MCF 10A (cell line): Measurements from ENCODE around the gene AATK. TPM values are rescaled to one million over a fixed set of nuclear protein-coding genes. Genes with fewer than 3 reads are reported as not detected.

Experiments
- BruUV-seq: library from RNA; stranded (reverse); fragments of 400-500 nt; replicated peaks from 2 replicates; lab custom pipeline; 2021; lab: Mats Ljungman, UMichigan
- CTCF ChIA-PET: fragments of 300-600 bp; sonication (Branson Sonifier 250); formaldehyde crosslinking; extraction: SDS; loops from one replicate; lab custom pipeline; 2021; ENCODE audit warnings: antibody characterized with exemption, inconsistent platforms; lab: Yijun Ruan, JAX
- POLR2A ChIA-PET: fragments of 300-600, 350-650 bp; sonication (Branson Sonifier 250); formaldehyde crosslinking; extraction: SDS; loops from one replicate; lab custom pipeline; 2020; ENCODE audit warnings: antibody characterized with exemption, inconsistent platforms; lab: Yijun Ruan, JAX
- DNase-seq: peaks from one replicate; pipeline ENCODE4 v3.0.0-alpha.2; 2018; ENCODE audit not compliant: unreplicated experiment
- H3K27ac Mint-ChIP-seq: one replicate; pipeline ENCODE4 v1.8.0; 2022; ENCODE audit warnings: mild to moderate bottlenecking, low read depth, mixed read lengths; ENCODE audit not compliant: unreplicated experiment
- H3K27me3 Mint-ChIP-seq: one replicate; pipeline ENCODE4 v1.8.0; 2022; ENCODE audit warnings: mixed read lengths; ENCODE audit not compliant: insufficient read depth, unreplicated experiment
- H3K36me3 Mint-ChIP-seq: one replicate; pipeline ENCODE4 v1.8.0; 2022; ENCODE audit warnings: mild to moderate bottlenecking, moderate library complexity, mixed read lengths; ENCODE audit not compliant: insufficient read depth, unreplicated experiment
- H3K4me1 Mint-ChIP-seq: one replicate; pipeline ENCODE4 v1.8.0; 2022; ENCODE audit warnings: mixed read lengths; ENCODE audit not compliant: insufficient read depth, unreplicated experiment
- H3K4me3 Mint-ChIP-seq: one replicate; pipeline ENCODE4 v1.8.0; 2022; ENCODE audit warnings: mild to moderate bottlenecking, moderate library complexity, mixed read lengths; ENCODE audit not compliant: unreplicated experiment
- H3K9me3 Mint-ChIP-seq: one replicate; pipeline ENCODE4 v1.8.0; 2022; ENCODE audit warnings: mixed read lengths; ENCODE audit not compliant: unreplicated experiment
- intact Hi-C: fragments of 100-400 bp; cut with micrococcal nuclease; formaldehyde crosslinking; loops from 2 replicates; pipeline ENCODE4 v1.14.1; 2022
- total RNA-seq: library from RNA; stranded (reverse); gene quantifications from 2 replicates; pipeline ENCODE4 v1.2.3, GENCODE V29; 2022
- TF ChIP-seq, protein P1 (sequence below): fragments of 200-600 bp; IDR thresholded peaks from one replicate; pipeline ENCODE4 v1.8.0; 2022; ENCODE audit warnings: antibody characterized with exemption, mild to moderate bottlenecking; ENCODE audit not compliant: unreplicated experiment

Gene AATK
- total RNA-seq, 1 experiment from 2014 or later, result 1.4 TPM

DNA sequence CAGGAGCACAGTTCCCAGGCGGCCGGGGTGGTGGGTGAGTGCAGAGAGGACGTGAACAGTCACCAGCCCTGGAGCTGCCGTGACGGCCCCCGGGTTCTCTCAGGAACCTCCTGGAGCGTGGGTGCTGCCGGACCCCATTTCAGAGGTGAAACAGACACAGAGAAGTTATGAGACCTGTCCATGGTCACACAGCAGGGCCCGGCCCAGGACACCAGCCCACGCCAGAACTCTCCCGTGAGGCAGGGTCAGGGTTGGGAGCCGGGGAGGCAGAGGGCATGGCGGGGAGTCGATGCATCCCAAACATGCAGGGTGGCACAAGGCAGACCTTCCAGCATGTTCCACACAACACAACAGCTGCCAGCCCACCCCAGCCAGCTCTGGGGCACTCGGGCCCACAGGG, 4.5 kb downstream of the AATK start:
- no peaks in the 10 kb centered on the region for H3K27me3 Mint-ChIP-seq
- intact Hi-C loops, result no loop called here
- CTCF ChIA-PET, result no interaction called here
- POLR2A ChIA-PET, result no interaction called here
- DNase-seq, result no peak
- TF ChIP-seq, protein P1, sequence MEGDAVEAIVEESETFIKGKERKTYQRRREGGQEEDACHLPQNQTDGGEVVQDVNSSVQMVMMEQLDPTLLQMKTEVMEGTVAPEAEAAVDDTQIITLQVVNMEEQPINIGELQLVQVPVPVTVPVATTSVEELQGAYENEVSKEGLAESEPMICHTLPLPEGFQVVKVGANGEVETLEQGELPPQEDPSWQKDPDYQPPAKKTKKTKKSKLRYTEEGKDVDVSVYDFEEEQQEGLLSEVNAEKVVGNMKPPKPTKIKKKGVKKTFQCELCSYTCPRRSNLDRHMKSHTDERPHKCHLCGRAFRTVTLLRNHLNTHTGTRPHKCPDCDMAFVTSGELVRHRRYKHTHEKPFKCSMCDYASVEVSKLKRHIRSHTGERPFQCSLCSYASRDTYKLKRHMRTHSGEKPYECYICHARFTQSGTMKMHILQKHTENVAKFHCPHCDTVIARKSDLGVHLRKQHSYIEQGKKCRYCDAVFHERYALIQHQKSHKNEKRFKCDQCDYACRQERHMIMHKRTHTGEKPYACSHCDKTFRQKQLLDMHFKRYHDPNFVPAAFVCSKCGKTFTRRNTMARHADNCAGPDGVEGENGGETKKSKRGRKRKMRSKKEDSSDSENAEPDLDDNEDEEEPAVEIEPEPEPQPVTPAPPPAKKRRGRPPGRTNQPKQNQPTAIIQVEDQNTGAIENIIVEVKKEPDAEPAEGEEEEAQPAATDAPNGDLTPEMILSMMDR, result no peak
- no peak overlapping the region for H3K27ac Mint-ChIP-seq
- no TSS peak for BruUV-seq
- H3K9me3 Mint-ChIP-seq, result no peaks in the 10 kb centered on the region
- H3K36me3 Mint-ChIP-seq, result no peaks in the 10 kb centered on the region
- H3K4me3 Mint-ChIP-seq, result no peak overlapping the region
- H3K4me1 Mint-ChIP-seq, result no peaks in the 10 kb centered on the region

GRCh38 chr17:81160747-81161453, 5.1 kb downstream of the AATK start:
- ChIA-PET POLR2A (no interaction called here), CTCF (no interaction called here)
- intact Hi-C loops, result no loop called here
- TF ChIP-seq, protein P1, result no peak
- H3K4me1 Mint-ChIP-seq, result no peaks in the 10 kb centered on the region
- H3K27ac Mint-ChIP-seq, result no peak overlapping the region
- no peaks in the 10 kb centered on the region for H3K27me3 Mint-ChIP-seq
- no peaks in the 10 kb centered on the region for H3K9me3 Mint-ChIP-seq
- H3K4me3 Mint-ChIP-seq, result no peak overlapping the region
- DNase-seq, result no peak
- H3K36me3 Mint-ChIP-seq, result no peaks in the 10 kb centered on the region
- BruUV-seq, result no TSS peak

DNA sequence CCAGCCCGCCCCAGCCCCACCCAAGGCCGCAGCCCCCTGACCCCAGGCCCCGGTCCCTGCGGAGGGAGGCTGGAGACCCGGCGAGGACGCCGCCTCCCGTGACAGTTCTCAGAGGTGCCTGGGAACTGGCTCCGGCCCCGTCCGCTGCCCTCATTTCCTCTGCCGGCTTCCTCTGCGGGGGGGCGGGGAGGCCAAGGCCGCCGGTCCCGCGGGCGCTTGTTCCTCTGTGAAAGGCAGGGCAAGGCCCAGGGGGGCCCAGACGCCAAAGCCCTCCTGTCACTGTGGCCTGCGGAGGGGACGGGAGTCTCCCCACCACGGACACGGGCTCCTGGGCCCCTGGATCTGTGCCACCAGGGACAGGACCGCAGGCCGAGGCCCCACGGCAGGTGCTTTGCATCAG, 5.7 kb downstream of the AATK start:
- POLR2A ChIA-PET, result no interaction called here
- H3K4me1 Mint-ChIP-seq, result no peaks in the 10 kb centered on the region
- intact Hi-C loops, result no loop called here
- DNase-seq, result no peak
- BruUV-seq, result no TSS peak
- TF ChIP-seq, protein P1, result no peak
- no peak overlapping the region for H3K4me3 Mint-ChIP-seq
- CTCF ChIA-PET, result no interaction called here
- no peaks in the 10 kb centered on the region for H3K27me3 Mint-ChIP-seq
- H3K27ac Mint-ChIP-seq, result no peak overlapping the region
- no peaks in the 10 kb centered on the region for H3K36me3 Mint-ChIP-seq
- H3K9me3 Mint-ChIP-seq, result no peaks in the 10 kb centered on the region

GRCh38 chr17:81159611-81160265, 6.3 kb downstream of the AATK start:
- CTCF ChIA-PET, result no interaction called here
- Mint-ChIP-seq H3K9me3 (no peaks in the 10 kb centered on the region), H3K4me1 (no peaks in the 10 kb centered on the region), H3K27ac (no peak overlapping the region), H3K27me3 (no peaks in the 10 kb centered on the region), H3K36me3 (no peaks in the 10 kb centered on the region), H3K4me3 (no peak overlapping the region)
- intact Hi-C loops, result no loop called here
- TF ChIP-seq, protein P1, result no peak
- no TSS peak for BruUV-seq
- no peak for DNase-seq
- POLR2A ChIA-PET, result no interaction called here
